Measurements from ENCODE around the gene MRPL11.

Gene MRPL11

DNA sequence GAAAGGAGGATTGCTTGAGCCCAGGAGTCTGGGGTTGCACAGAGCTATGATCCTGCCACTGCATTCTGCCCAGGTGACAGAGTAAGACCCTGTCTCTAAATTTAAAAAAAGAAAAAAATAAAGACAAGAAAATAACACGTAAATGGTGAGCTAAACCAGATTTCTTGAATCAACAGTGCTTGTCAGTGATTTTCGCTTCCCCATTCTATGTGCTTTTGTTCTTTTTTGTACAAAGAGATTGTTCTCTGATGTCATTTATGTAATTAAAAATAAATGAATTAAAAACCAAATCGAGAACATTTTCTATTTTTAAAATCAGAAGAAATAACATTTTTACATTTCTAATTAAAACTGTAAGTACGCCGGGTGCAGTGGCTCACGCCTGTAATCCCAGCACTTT, 47.3 kb downstream of the MRPL11 start:
- DNase-seq (ENCODE audit: low read depth in 2 of 2): no peak

- peak; percentile 37 to 42 for DNase-seq (ENCODE audit: low read depth in 2 of 2)
These were observed 49.8 kb downstream of the MRPL11 start for GRCh38 chr11:66388780-66389386.

DNA sequence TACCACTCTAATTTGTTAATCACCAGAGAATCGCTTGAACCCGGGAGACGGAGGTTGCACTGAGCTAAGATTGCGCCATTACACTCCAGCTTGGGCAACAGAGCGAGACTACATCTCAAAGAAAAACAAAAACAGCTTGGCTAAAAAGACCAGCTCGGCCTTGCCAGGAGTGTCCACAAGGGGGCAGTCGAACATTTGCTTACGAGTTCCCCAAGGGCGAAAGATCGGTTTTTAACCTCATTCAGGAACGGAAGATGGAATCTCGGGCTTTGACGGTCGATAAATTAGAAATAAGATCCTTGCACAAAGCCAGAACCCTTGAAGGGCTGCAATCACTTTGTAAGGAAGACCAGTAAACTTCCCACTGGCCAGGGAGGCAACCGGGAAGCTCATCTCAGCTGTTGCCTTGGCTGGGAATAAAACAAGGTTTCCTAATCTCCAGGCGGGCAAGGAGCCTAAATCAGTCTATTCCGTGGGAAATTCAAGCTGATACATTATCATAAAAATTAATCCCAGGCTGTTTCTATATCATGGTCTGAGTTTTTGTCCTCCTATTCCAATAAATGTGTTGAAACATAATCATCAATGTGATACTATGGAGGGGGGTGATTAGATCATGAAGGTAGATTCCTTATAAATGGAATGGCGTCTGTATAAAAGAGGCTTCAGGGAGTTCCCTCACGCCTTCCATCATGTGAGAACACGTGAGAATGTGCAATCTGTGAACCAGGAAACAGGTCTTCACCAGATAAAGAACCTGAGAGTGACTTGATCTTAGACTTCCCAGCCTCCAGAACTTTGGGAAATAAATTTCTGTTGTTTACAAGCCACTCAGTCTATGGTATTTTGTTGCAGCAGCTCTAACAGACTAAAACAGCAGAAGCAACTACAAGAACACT, 52.2 kb downstream of the MRPL11 start:
- DNase-seq (ENCODE audit: low read depth in 2 of 2): peak; percentile 65 to 70
